ENCODE data around the gene IKBKG.
"Not testable (repeated sequence)": the region's sequence is repeated elsewhere in the genome, so short reads cannot be mapped to it uniquely, and the experiment has no call there.

IKBKG gene

GRCh38 chrX:154534526-154535322 is 12.7 kb upstream of the IKBKG start:
- H3K36me3 Mint-ChIP-seq (ENCODE audit: insufficient read depth): peaks cover 35% of the 10 kb centered on the region
- H3K27ac Mint-ChIP-seq: peak overlapping the region; percentile 88 to 89
- peak; percentile 99 for ATAC-seq (replicated peaks)
- DNase-seq: peak; percentile 82 to 86 (median 83)
- no peak overlapping the region for H3K4me3 Mint-ChIP-seq
- no peaks in the 10 kb centered on the region for H3K9me3 Mint-ChIP-seq
- no peaks in the 10 kb centered on the region for H3K27me3 Mint-ChIP-seq
- H3K4me1 Mint-ChIP-seq (ENCODE audit: low read depth in 2 of 2): peaks cover 0 to 6% of the 10 kb centered on the region in 2 donors

DNA sequence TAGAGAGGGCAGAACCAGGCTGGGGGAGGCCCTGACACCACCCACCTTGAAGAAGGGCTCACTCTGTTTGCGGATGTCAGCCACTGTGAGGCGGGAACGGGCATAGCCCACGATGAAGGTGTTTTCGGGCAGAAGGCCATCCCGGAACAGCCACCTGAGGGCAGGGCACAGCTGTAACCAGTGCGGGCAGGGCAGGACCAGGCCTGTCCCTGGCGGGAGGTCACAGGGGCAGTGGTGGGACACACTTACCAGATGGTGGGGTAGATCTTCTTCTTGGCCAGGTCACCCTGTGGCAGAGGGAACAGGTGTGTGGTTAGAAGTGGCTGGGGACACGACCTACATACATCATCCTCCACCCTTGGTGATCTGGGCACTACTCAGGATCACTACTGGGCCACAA is 11.5 kb upstream of the IKBKG start:
- Mint-ChIP-seq H3K36me3 (ENCODE audit: insufficient read depth) (peaks cover 31% of the 10 kb centered on the region), H3K27me3 (no peaks in the 10 kb centered on the region), H3K4me3 (no peak overlapping the region), H3K4me1 (ENCODE audit: low read depth in 2 of 2) (peaks cover 0 to 6% of the 10 kb centered on the region in 2 donors), H3K27ac (no peak overlapping the region), H3K9me3 (no peaks in the 10 kb centered on the region)
- no peak for ATAC-seq (replicated peaks)
- DNase-seq: no peak

- Mint-ChIP-seq H3K4me3 (no peak overlapping the region), H3K27me3 (no peaks in the 10 kb centered on the region), H3K9me3 (no peaks in the 10 kb centered on the region), H3K4me1 (ENCODE audit: low read depth in 2 of 2) (peaks cover 15 to 20% of the 10 kb centered on the region in 2 donors), H3K36me3 (ENCODE audit: insufficient read depth) (peaks cover 37% of the 10 kb centered on the region), H3K27ac (peak overlapping the region in 1 of 2 donors; percentile 16)
- ATAC-seq (replicated peaks): no peak
- DNase-seq: no peak
Measured at GRCh38 chrX:154539077-154539476, 8.3 kb upstream of the IKBKG start.

DNA sequence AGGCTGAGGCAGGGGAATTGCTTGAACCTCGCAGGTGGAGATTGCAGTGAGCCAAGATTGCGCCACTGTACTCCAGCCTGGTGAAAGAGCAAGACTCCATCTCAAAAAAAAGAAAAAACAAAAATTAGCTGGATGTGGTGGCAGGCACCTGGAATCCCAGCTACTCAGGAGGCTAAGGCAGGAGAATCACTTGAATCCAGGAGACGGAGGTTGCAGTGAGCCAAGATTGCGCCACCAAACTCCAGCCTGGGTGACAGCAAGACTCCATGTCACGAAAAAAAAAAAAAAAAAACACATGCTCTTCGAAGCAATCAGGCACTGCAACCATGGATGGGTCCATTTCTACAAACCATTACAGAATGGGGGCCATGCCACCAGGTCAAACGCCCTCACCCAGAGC is 7.1 kb upstream of the IKBKG start:
- Mint-ChIP-seq H3K36me3 (ENCODE audit: insufficient read depth) (peaks cover 30% of the 10 kb centered on the region), H3K4me1 (ENCODE audit: low read depth in 2 of 2) (peaks cover 15 to 19% of the 10 kb centered on the region in 2 donors)
- DNase-seq; H3K27ac Mint-ChIP-seq; H3K4me3 Mint-ChIP-seq; H3K9me3 Mint-ChIP-seq; ATAC-seq (replicated peaks); H3K27me3 Mint-ChIP-seq: not testable (repeated sequence)

GRCh38 chrX:154540897-154541535 is 6.4 kb upstream of the IKBKG start:
- H3K27me3 Mint-ChIP-seq: no peaks in the 10 kb centered on the region
- no peak for ATAC-seq (replicated peaks)
- no peak overlapping the region for H3K27ac Mint-ChIP-seq
- H3K4me1 Mint-ChIP-seq (ENCODE audit: low read depth in 2 of 2): peaks cover 20 to 21% of the 10 kb centered on the region in 2 donors
- H3K9me3 Mint-ChIP-seq: no peaks in the 10 kb centered on the region
- no peak overlapping the region for H3K4me3 Mint-ChIP-seq
- peaks cover 34% of the 10 kb centered on the region for H3K36me3 Mint-ChIP-seq (ENCODE audit: insufficient read depth)
- no peak for DNase-seq

- peak overlapping the region; percentile 90 to 95 for H3K27ac Mint-ChIP-seq
Measured at GRCh38 chrX:154541589-154541895, 5.9 kb upstream of the IKBKG start.

GRCh38 chrX:154541896-154542722 is 5.3 kb upstream of the IKBKG start:
- Mint-ChIP-seq H3K36me3 (ENCODE audit: insufficient read depth) (peaks cover 39% of the 10 kb centered on the region), H3K27me3 (no peaks in the 10 kb centered on the region), H3K4me3 (peak overlapping the region; percentile 79 to 81), H3K9me3 (no peaks in the 10 kb centered on the region), H3K4me1 (ENCODE audit: low read depth in 2 of 2) (peaks cover 21 to 23% of the 10 kb centered on the region in 2 donors), H3K27ac (peak overlapping the region; percentile 90 to 95)
- DNase-seq (peak; percentile 14 to 39 (median 28)), ATAC-seq (replicated peaks) (peak; percentile 22)

More at GRCh38 chrX:154541589-154541895, 5.9 kb upstream of the IKBKG start:
- Mint-ChIP-seq H3K4me3 (peak overlapping the region; percentile 79 to 81), H3K4me1 (ENCODE audit: low read depth in 2 of 2) (peaks cover 21 to 23% of the 10 kb centered on the region in 2 donors), H3K9me3 (no peaks in the 10 kb centered on the region), H3K36me3 (ENCODE audit: insufficient read depth) (peaks cover 36% of the 10 kb centered on the region), H3K27me3 (no peaks in the 10 kb centered on the region)
- DNase-seq: no peak
- no peak for ATAC-seq (replicated peaks)

- no peaks in the 10 kb centered on the region for H3K27me3 Mint-ChIP-seq
- ATAC-seq (replicated peaks) (peak; percentile 14), DNase-seq (peak in 1 of 3 experiments; percentile 22)
- H3K36me3 Mint-ChIP-seq (ENCODE audit: insufficient read depth): peaks cover 46% of the 10 kb centered on the region
- peaks cover 22% of the 10 kb centered on the region in 2 donors for H3K4me1 Mint-ChIP-seq (ENCODE audit: low read depth in 2 of 2)
- H3K9me3 Mint-ChIP-seq: no peaks in the 10 kb centered on the region
- H3K27ac Mint-ChIP-seq: peak overlapping the region; percentile 90 to 95
- H3K4me3 Mint-ChIP-seq: peak overlapping the region; percentile 79 to 81
Measured at GRCh38 chrX:154542723-154543424, 4.5 kb upstream of the IKBKG start.

DNA sequence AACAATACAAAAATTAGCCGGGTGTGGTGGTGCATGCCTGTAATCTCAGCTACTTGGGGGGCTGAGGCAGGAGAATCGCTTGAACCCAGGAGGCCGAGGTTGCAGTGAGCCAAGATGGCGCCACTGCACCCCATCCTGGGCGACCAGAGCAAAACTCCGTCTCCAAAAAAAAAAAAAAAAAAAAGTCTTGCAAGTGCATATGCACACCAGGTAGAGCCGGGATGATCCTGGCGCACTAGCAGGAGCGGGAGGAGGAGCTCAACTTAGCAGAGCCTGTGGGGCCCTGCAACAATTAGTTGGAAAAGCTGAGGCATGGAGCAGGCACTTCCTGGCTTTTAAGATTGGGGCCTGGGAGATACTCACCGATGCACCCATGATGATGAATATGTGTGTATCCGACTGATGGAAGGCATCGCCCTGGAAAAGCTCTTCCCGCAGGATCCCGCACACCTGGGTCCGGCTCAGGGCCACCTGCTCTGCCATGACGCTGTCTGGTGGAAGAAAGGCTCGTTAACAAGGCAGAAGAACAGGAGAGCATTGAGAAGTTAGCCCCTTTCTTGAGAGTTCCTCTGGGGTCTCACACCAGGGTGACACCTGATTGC is 1.6 kb upstream of the IKBKG start:
- DNase-seq (no peak), ATAC-seq (replicated peaks) (no peak)
- Mint-ChIP-seq H3K27ac (peak overlapping the region; percentile 25 to 94), H3K4me3 (peak overlapping the region; percentile 90 to 94), H3K27me3 (no peaks in the 10 kb centered on the region), H3K9me3 (no peaks in the 10 kb centered on the region), H3K4me1 (ENCODE audit: low read depth in 2 of 2) (peaks cover 38 to 39% of the 10 kb centered on the region in 2 donors), H3K36me3 (ENCODE audit: insufficient read depth) (peaks cover 38% of the 10 kb centered on the region)

- Mint-ChIP-seq H3K27ac (peak within 1 kb of the TSS; percentile 94 to 96), H3K4me1 (ENCODE audit: low read depth in 2 of 2) (peaks cover 41 to 42% of the 10 kb centered on the region in 2 donors), H3K36me3 (ENCODE audit: insufficient read depth) (peaks cover 38% of the 10 kb centered on the region), H3K27me3 (no peaks in the 10 kb centered on the region), H3K4me3 (peak within 1 kb of the TSS; percentile 90 to 94), H3K9me3 (no peaks in the 10 kb centered on the region)
- DNase-seq (peak in 2 of 3 experiments; percentile 67 to 75), ATAC-seq (replicated peaks) (peak; percentile 55)
Measured at GRCh38 chrX:154546354-154547244, 821 bp upstream of the IKBKG start, which contains the start of gene G6PD. Gene G6PD (minus strand): TSS chrX:154546846. CDS start chrX:154546155, 691 bp downstream.

DNA sequence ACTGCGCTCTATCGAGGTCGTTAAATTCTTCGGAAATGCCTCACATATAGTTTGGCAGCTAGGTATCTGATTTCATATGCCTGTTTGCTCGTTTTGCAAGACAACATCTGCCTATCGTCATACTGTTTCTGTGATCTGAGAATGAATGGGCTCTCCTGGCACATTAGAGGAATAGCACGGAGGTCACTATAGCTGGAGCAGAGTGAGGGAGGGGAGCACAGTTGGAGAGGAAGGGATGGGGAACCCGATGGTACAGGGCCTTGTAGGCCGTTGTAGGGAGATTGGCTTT is 552 bp downstream of the IKBKG start:
- Mint-ChIP-seq H3K9me3 (no peaks in the 10 kb centered on the region), H3K27me3 (no peaks in the 10 kb centered on the region), H3K4me1 (ENCODE audit: low read depth in 2 of 2) (peaks cover 35 to 36% of the 10 kb centered on the region in 2 donors), H3K27ac (peak overlapping the region; percentile 94 to 96), H3K4me3 (peak overlapping the region; percentile 90 to 94), H3K36me3 (ENCODE audit: insufficient read depth) (peaks cover 33% of the 10 kb centered on the region)
- DNase-seq (no peak), ATAC-seq (replicated peaks) (no peak)

GRCh38 chrX:154549766-154550165 is 2.3 kb downstream of the IKBKG start:
- H3K27ac Mint-ChIP-seq: peak overlapping the region; percentile 23 to 90
- H3K4me3 Mint-ChIP-seq: peak overlapping the region; percentile 59 to 94
- peaks cover 39% of the 10 kb centered on the region for H3K36me3 Mint-ChIP-seq (ENCODE audit: insufficient read depth)
- no peak for ATAC-seq (replicated peaks)
- peaks cover 33 to 35% of the 10 kb centered on the region in 2 donors for H3K4me1 Mint-ChIP-seq (ENCODE audit: low read depth in 2 of 2)
- no peaks in the 10 kb centered on the region for H3K27me3 Mint-ChIP-seq
- no peak for DNase-seq
- H3K9me3 Mint-ChIP-seq: no peaks in the 10 kb centered on the region
